Neural crest cell (in vitro differentiated cells): ENCODE results near the gene PIEZO2. TPM values are rescaled to one million over a fixed set of nuclear protein-coding genes. Genes with fewer than 3 reads are reported as not detected.
"Not testable (repeated sequence)": the region's sequence is repeated elsewhere in the genome, so short reads cannot be mapped to it uniquely, and the experiment has no call there.

Source experiments
- DNase-seq: peaks from one replicate; pipeline ENCODE4 v3.0.0; 2021; ENCODE audit warnings: low read depth, mixed read lengths, low spot score
- H3K27ac Mint-ChIP-seq: one replicate; pipeline ENCODE4 v1.8.0; 2021; ENCODE audit warnings: mild to moderate bottlenecking, mixed read lengths; ENCODE audit not compliant: unreplicated experiment
- H3K27me3 Mint-ChIP-seq: 2 replicates; pipeline ENCODE4 v1.8.0; 2021; ENCODE audit warnings: low read depth, mild to moderate bottlenecking, mixed read lengths
- H3K36me3 Mint-ChIP-seq: 2 replicates; pipeline ENCODE4 v1.8.0; 2021; ENCODE audit warnings: low read depth, mild to moderate bottlenecking, mixed read lengths
- H3K4me1 Mint-ChIP-seq: 2 replicates; pipeline ENCODE4 v1.8.0; 2021; ENCODE audit warnings: mixed read lengths
- H3K4me3 Mint-ChIP-seq: one replicate; pipeline ENCODE4 v1.8.0; 2021; ENCODE audit warnings: mild to moderate bottlenecking, mixed read lengths
- H3K9me3 Mint-ChIP-seq: 2 replicates; pipeline ENCODE4 v1.8.0; 2021; ENCODE audit warnings: mixed read lengths
- CTCF ChIP-seq: fragments of 200-600 bp; sonication (generic); conservative IDR thresholded peaks from 2 replicates; pipeline ENCODE4 v1.5.0; 2021; ENCODE audit warnings: antibody characterized with exemption, mild to moderate bottlenecking
- total RNA-seq: library from RNA; stranded (reverse); gene quantifications from 2 replicates; pipeline ENCODE4 v1.2.1, GENCODE V29; 2021

Gene PIEZO2
- total RNA-seq, 1 donor from 2014 or later: 15.5 TPM

GRCh38 chr18:10850840-10851239 is 298.5 kb downstream of the PIEZO2 start:
- no peak for TF ChIP-seq CTCF
- Mint-ChIP-seq H3K36me3 (peaks cover 5% of the 10 kb centered on the region), H3K4me3 (no peak overlapping the region), H3K4me1 (peaks cover 19% of the 10 kb centered on the region), H3K27ac (no peak overlapping the region), H3K9me3 (peaks cover 2% of the 10 kb centered on the region), H3K27me3 (no peaks in the 10 kb centered on the region)
- DNase-seq: no peak

- TF ChIP-seq CTCF: no peak
- H3K27ac Mint-ChIP-seq: no peak overlapping the region
- peaks cover 5% of the 10 kb centered on the region for H3K36me3 Mint-ChIP-seq
- no peak overlapping the region for H3K4me3 Mint-ChIP-seq
- peaks cover 2% of the 10 kb centered on the region for H3K9me3 Mint-ChIP-seq
- H3K27me3 Mint-ChIP-seq: no peaks in the 10 kb centered on the region
- DNase-seq: no peak
- peaks cover 19% of the 10 kb centered on the region for H3K4me1 Mint-ChIP-seq
These were observed 299.2 kb downstream of the PIEZO2 start for GRCh38 chr18:10850216-10850615.

DNA sequence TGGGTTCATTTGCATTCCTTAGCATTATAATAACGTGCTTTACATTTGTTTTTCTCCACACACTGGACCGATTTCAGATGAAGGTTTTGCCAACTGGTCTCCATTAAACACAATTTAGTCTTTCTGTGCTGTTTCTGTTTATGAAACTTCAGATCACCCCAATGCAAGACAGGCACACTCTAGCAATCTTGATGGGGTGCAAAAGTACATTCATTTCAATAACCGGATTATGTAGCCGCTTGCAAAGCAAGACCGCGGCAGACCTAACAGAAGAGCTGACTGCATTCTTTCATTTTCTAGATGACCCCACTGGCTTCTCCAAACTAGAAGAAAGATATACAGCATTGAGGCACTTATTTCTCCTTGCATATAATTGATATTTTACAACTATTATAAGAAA is 301.5 kb downstream of the PIEZO2 start:
- no peak overlapping the region for H3K27ac Mint-ChIP-seq
- no peak overlapping the region for H3K4me3 Mint-ChIP-seq
- no peak for DNase-seq

DNA sequence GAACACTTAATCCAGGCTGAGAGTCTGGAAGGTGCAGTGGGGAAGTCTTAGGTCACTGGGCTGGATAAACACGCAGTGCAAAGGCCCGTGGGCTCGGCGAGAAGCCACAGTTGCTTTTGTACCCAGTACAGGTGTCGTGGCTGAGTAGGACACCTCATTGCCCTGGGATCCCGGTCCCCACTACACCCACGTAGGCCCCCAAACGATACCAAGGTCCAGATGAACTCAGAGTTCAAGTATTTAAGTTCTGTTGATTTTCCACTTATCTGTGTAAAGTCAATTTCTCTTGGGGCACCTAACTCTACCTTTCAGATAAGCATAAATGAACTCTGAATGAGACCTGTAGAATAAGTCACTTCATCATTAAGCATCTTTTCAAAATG is 302.0 kb downstream of the PIEZO2 start:
- no peaks in the 10 kb centered on the region for H3K27me3 Mint-ChIP-seq
- TF ChIP-seq CTCF: no peak
- peaks cover 2% of the 10 kb centered on the region for H3K9me3 Mint-ChIP-seq
- no peak overlapping the region for H3K27ac Mint-ChIP-seq
- no peak for DNase-seq
- peaks cover 7% of the 10 kb centered on the region for H3K4me1 Mint-ChIP-seq
- no peak overlapping the region for H3K4me3 Mint-ChIP-seq
- H3K36me3 Mint-ChIP-seq: peaks cover 5% of the 10 kb centered on the region

More for the DNA sequence above, 301.5 kb downstream of the PIEZO2 start:
- TF ChIP-seq CTCF: no peak
- peaks cover 5% of the 10 kb centered on the region for H3K36me3 Mint-ChIP-seq
- peaks cover 12% of the 10 kb centered on the region for H3K4me1 Mint-ChIP-seq
- H3K27me3 Mint-ChIP-seq: no peaks in the 10 kb centered on the region
- peaks cover 2% of the 10 kb centered on the region for H3K9me3 Mint-ChIP-seq

DNA sequence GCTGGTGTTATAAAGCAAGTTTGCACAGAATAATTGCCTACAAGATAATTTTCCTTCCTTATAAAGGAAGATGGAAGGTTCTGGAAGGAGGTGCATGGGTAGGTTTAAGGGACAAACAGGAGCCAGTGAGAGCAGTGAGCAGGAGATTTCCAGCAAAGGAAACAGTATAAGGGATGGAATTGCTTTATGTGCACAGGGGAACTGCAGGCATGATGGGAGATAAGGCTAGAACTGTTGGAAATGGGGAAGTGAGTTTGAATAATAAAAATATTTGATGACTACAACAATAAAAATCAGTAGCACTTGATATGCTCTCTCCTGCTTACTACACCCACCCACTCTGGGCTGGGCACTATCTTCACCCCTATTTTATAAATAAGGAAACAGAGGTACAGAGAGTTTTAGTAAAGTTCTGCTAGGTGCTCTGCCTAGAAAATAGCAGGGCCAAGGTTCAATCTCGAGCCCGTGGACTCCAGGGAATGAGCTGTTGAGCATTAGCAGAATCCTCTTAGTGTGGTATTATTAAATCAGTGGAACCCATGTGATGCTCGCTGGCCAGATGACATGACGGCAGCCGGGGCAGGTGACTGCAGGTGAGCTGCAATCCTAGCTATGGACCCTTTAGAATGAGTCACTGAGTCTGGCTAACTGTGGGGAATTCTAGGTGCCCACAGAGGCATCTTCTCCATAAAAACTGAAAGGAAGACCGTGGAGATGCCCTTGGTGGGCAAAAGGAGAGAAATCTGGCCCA is 302.5 kb downstream of the PIEZO2 start:
- H3K9me3 Mint-ChIP-seq: peaks cover 2% of the 10 kb centered on the region

DNA sequence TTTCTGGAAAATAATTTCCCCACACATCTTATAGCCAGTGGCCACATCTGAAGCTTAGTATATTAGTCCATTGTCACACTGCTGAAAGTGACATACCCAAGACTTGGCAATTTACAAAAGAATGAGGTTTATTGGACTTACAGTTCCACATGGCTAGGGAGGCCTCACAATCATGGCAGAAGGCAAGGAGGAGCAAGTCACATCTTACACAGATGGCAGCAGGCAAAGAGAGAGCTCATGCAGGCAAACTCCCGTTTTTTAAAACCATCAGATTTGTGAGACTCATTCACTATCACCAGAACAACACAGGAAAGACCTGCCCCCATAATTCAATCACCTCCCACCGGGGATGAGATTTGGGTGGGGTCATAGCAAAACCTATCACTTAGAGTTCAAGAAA is 303.3 kb downstream of the PIEZO2 start:
- DNase-seq, H3K27ac Mint-ChIP-seq, H3K4me3 Mint-ChIP-seq, H3K4me1 Mint-ChIP-seq, H3K9me3 Mint-ChIP-seq, H3K27me3 Mint-ChIP-seq, H3K36me3 Mint-ChIP-seq: not testable (repeated sequence)

More for the DNA sequence above, 302.5 kb downstream of the PIEZO2 start:
- H3K27ac Mint-ChIP-seq: peak overlapping the region; percentile 22
- no peaks in the 10 kb centered on the region for H3K27me3 Mint-ChIP-seq
- TF ChIP-seq CTCF: no peak
- DNase-seq: no peak
- H3K4me3 Mint-ChIP-seq: no peak overlapping the region
- H3K4me1 Mint-ChIP-seq: peaks cover 1% of the 10 kb centered on the region
- peaks cover 5% of the 10 kb centered on the region for H3K36me3 Mint-ChIP-seq
